Ishikawa (cell line): ENCODE data around the gene RLF.

Experiments
- CEBPB ChIP-seq: IDR thresholded peaks from 2 replicates; pipeline ENCODE4 v1.6.1; 2012
- CREB1 ChIP-seq: IDR thresholded peaks from 2 replicates; pipeline ENCODE4 v1.6.1; 2012; ENCODE audit warnings: low read depth
- EP300 ChIP-seq: IDR thresholded peaks from 2 replicates; pipeline ENCODE4 v1.6.1; 2012; ENCODE audit warnings: borderline replicate concordance
- NFIC ChIP-seq: IDR thresholded peaks from 2 replicates; pipeline ENCODE4 v1.6.1; 2012
- RAD21 ChIP-seq: IDR thresholded peaks from 2 replicates; pipeline ENCODE4 v1.6.1; 2012; ENCODE audit warnings: low read depth
- TAF1 ChIP-seq: IDR thresholded peaks from 2 replicates; pipeline ENCODE4 v1.6.1; 2012; ENCODE audit warnings: low read depth, mild to moderate bottlenecking
- TCF12 ChIP-seq: IDR thresholded peaks from 2 replicates; pipeline ENCODE4 v1.6.1; 2012; ENCODE audit warnings: low read depth
- YY1 ChIP-seq: IDR thresholded peaks from 2 replicates; pipeline ENCODE4 v1.6.1; 2012; ENCODE audit warnings: low read depth
- ZBTB7A ChIP-seq: IDR thresholded peaks from 2 replicates; pipeline ENCODE4 v1.6.1; 2012; ENCODE audit warnings: low read depth
- TF ChIP-seq, protein P1 (sequence below): IDR thresholded peaks from 2 replicates; pipeline ENCODE4 v1.6.1; 2012; ENCODE audit warnings: low read depth, mild to moderate bottlenecking
- TF ChIP-seq, protein P2 (sequence below): IDR thresholded peaks from 2 replicates; pipeline ENCODE4 v1.6.1; 2012
- TF ChIP-seq, protein P3 (sequence below): IDR thresholded peaks from 2 replicates; pipeline ENCODE4 v1.6.1; 2012

DNA sequence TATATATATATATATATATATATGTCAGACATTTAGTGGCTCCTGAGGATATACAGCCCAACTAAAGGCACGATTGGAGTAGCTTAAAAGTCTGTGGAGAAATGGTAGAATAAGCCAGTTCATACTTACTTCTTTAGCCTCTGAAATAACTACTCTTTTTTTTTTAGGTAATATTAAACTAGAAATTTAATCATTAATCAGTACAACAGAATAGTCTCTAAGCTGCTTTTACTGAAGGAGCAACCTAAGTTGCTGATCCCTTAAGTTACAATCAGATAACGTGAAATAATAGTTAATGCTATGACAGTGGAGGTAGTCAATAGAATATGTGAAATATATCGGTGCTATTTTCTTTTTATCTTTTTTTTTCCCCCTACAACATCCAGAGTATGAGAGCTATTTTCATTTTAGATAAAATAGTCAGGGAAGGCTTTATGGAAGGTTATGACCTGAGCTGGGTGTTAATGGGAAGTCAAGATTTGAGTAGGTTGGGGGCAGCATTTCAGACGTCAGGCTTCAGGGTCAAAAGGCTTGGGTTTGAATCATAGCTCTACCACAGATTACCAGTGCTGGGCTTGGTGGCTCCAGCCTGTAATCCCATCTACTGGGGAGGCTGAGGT lies 112.5 kb downstream of the RLF start:
- no peak for TF ChIP-seq EP300
- TF ChIP-seq YY1, result no peak
- TF ChIP-seq NFIC, result no peak
- no peak for TF ChIP-seq RAD21
- TF ChIP-seq, protein P1, sequence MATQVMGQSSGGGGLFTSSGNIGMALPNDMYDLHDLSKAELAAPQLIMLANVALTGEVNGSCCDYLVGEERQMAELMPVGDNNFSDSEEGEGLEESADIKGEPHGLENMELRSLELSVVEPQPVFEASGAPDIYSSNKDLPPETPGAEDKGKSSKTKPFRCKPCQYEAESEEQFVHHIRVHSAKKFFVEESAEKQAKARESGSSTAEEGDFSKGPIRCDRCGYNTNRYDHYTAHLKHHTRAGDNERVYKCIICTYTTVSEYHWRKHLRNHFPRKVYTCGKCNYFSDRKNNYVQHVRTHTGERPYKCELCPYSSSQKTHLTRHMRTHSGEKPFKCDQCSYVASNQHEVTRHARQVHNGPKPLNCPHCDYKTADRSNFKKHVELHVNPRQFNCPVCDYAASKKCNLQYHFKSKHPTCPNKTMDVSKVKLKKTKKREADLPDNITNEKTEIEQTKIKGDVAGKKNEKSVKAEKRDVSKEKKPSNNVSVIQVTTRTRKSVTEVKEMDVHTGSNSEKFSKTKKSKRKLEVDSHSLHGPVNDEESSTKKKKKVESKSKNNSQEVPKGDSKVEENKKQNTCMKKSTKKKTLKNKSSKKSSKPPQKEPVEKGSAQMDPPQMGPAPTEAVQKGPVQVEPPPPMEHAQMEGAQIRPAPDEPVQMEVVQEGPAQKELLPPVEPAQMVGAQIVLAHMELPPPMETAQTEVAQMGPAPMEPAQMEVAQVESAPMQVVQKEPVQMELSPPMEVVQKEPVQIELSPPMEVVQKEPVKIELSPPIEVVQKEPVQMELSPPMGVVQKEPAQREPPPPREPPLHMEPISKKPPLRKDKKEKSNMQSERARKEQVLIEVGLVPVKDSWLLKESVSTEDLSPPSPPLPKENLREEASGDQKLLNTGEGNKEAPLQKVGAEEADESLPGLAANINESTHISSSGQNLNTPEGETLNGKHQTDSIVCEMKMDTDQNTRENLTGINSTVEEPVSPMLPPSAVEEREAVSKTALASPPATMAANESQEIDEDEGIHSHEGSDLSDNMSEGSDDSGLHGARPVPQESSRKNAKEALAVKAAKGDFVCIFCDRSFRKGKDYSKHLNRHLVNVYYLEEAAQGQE, result no peak
- TF ChIP-seq CEBPB, result no peak
- TF ChIP-seq, protein P2, sequence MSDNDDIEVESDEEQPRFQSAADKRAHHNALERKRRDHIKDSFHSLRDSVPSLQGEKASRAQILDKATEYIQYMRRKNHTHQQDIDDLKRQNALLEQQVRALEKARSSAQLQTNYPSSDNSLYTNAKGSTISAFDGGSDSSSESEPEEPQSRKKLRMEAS, result no peak
- no peak for TF ChIP-seq TAF1
- no peak for TF ChIP-seq ZBTB7A
- no peak for TF ChIP-seq TCF12
- TF ChIP-seq, protein P3, sequence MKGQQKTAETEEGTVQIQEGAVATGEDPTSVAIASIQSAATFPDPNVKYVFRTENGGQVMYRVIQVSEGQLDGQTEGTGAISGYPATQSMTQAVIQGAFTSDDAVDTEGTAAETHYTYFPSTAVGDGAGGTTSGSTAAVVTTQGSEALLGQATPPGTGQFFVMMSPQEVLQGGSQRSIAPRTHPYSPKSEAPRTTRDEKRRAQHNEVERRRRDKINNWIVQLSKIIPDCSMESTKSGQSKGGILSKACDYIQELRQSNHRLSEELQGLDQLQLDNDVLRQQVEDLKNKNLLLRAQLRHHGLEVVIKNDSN, result no peak
- TF ChIP-seq CREB1, result no peak
